HepG2 (cell line): ENCODE data around the gene RECQL5. TPM values are rescaled to one million over a fixed set of nuclear protein-coding genes. Genes with fewer than 3 reads are reported as not detected.
A peak's percentile ranks its signal among the peaks of the same experiment; 100 is the strongest.

Source experiments
- ATAC-seq: fragments of 200-7000 bp; cut with Tn5 transposase; 3 replicates; pipeline ENCODE4 v1.9.1; 2020; ENCODE audit warnings: mild to moderate bottlenecking, moderate library complexity
- BruUV-seq: library from RNA; stranded (reverse); fragments of 400-500 nt; replicated peaks from 2 replicates; lab custom pipeline; 2021; lab: Mats Ljungman, UMichigan
- CTCF ChIA-PET: fragments of 300-600 bp; formaldehyde crosslinking; extraction: SDS; loops from one replicate; lab custom pipeline; 2021; ENCODE audit warnings: low total read pairs, inconsistent platforms, low intra/inter-chr PET ratio; lab: Yijun Ruan, JAX
- POLR2A ChIA-PET: fragments of 350-600 bp; sonication (Branson Sonifier 250); formaldehyde crosslinking; loops from one replicate; lab custom pipeline; 2020; ENCODE audit warnings: antibody characterized with exemption, inconsistent platforms; lab: Yijun Ruan, JAX
- DNase-seq: peaks from one replicate; pipeline ENCODE4 v3.0.0-alpha.2; 2015; ENCODE audit warnings: low spot score
- FAIRE-seq: peaks from 3 replicates; lab custom pipeline; 2011; peaks lifted over from hg19 to GRCh38; lab: Jason Lieb, UNC
- H2AFZ ChIP-seq: one replicate; pipeline ENCODE4 v1.6.1; 2011; ENCODE audit warnings: low read length, inconsistent platforms
- H3K27ac ChIP-seq: fragments of 300-600 bp; 3 replicates; pipeline ENCODE4 v1.8.0; 2011; ENCODE audit warnings: mixed run types, mild to moderate bottlenecking, mixed read lengths, low read length, inconsistent platforms; ENCODE audit not compliant: insufficient read depth; ENCODE audit errors: extremely low read length
- H3K27me3 ChIP-seq, 2 experiments: fragments of 200-600 bp in 1 of 2; 2 replicates in 1 of 2; 3 replicates in 1 of 2; pipeline versions ENCODE4 v1.6.0 to v1.8.0; 2011; ENCODE audit warnings: low read length in 2 of 2, mild to moderate bottlenecking in 2 of 2, moderate library complexity in 2 of 2, inconsistent platforms in 1 of 2; ENCODE audit not compliant: insufficient read depth in 2 of 2, control insufficient read depth in 1 of 2
- H3K36me3 ChIP-seq, 2 experiments: fragments of 200-600 bp in 1 of 2; replicated peaks in 1 of 2; 2 replicates in 1 of 2; 3 replicates in 1 of 2; pipeline versions ENCODE4 v1.5.1 to v1.8.0; 2011; ENCODE audit warnings: low read length in 2 of 2, inconsistent platforms in 1 of 2; ENCODE audit not compliant: insufficient read depth in 2 of 2, control insufficient read depth in 1 of 2
- H3K4me1 ChIP-seq: 2 replicates; pipeline ENCODE4 v1.5.1; 2012; ENCODE audit warnings: low read length, inconsistent platforms; ENCODE audit not compliant: insufficient read depth
- H3K4me2 ChIP-seq: 2 replicates; pipeline ENCODE4 v1.6.0; 2011; ENCODE audit warnings: low read depth, low read length, inconsistent platforms
- H3K4me3 ChIP-seq, 3 experiments: fragments of 200-600 bp in 1 of 3; sonication (generic), shearing (Covaris generic) in 1 of 3; replicated peaks in 1 of 3; 2 replicates each; pipeline ENCODE4 v1.5.1; 2011 to 2016; ENCODE audit warnings: low read length in 3 of 3, inconsistent platforms in 2 of 3, low read depth in 2 of 3, mild to moderate bottlenecking in 2 of 3, control low read depth in 1 of 3, mixed read lengths in 1 of 3; ENCODE audit not compliant: insufficient read depth in 1 of 3
- H3K79me2 ChIP-seq: one replicate; pipeline ENCODE4 v1.6.1; 2011; ENCODE audit warnings: low read length, inconsistent platforms; ENCODE audit not compliant: insufficient read depth
- H3K9ac ChIP-seq: 2 replicates; pipeline ENCODE4 v1.6.0; 2011; ENCODE audit warnings: mild to moderate bottlenecking, low read depth, low read length, inconsistent platforms; ENCODE audit not compliant: insufficient read depth
- H3K9me3 ChIP-seq: 2 replicates; pipeline ENCODE4 v1.5.1; 2012; ENCODE audit warnings: mild to moderate bottlenecking, low read length
- H4K20me1 ChIP-seq: 2 replicates; pipeline ENCODE4 v1.6.0; 2011; ENCODE audit warnings: inconsistent platforms, mild to moderate bottlenecking, low read length, moderate library complexity; ENCODE audit not compliant: insufficient read depth
- ARID4A ChIP-seq: sonication (generic); formaldehyde crosslinking; IDR thresholded peaks from 2 replicates; pipeline ENCODE4 v1.5.0; 2020; ENCODE audit warnings: mild to moderate bottlenecking, missing genetic modification reagents, borderline replicate concordance
- BORCS8-MEF2B ChIP-seq: sonication (generic); formaldehyde crosslinking; IDR thresholded peaks from 2 replicates; pipeline ENCODE4 v1.8.0; 2022; ENCODE audit warnings: mild to moderate bottlenecking, missing genetic modification reagents
- DDIT3 ChIP-seq: sonication (generic); formaldehyde crosslinking; IDR thresholded peaks from 2 replicates; pipeline ENCODE4 v1.4.0; 2020; ENCODE audit warnings: mild to moderate bottlenecking, missing genetic modification reagents
- HNRNPK ChIP-seq: fragments of 200-400 bp; formaldehyde crosslinking; IDR thresholded peaks from 2 replicates; pipeline ENCODE4 v1.6.1; 2018; ENCODE audit warnings: low read length, low read depth, moderate library complexity, mild to moderate bottlenecking; ENCODE audit not compliant: poor library complexity, severe bottlenecking
- NFKBIZ ChIP-seq: IDR thresholded peaks from 2 replicates; pipeline ENCODE4 v1.6.1; 2018; ENCODE audit warnings: missing genetic modification reagents, missing compliant biosample characterization
- POLR2A ChIP-seq, 2 experiments: IDR thresholded peaks; 2 replicates each; pipeline ENCODE4 v1.6.1; 2011; ENCODE audit warnings: low read depth in 2 of 2, low read length in 2 of 2, mild to moderate bottlenecking in 1 of 2, moderate library complexity in 1 of 2; ENCODE audit not compliant: insufficient read depth in 1 of 2
- SRSF1 ChIP-seq: fragments of 200-400 bp; formaldehyde crosslinking; optimal IDR thresholded peaks from 2 replicates; pipeline ENCODE3; 2017; ENCODE audit warnings: mild to moderate bottlenecking, low read depth, low read length, moderate library complexity
- TFE3 ChIP-seq: IDR thresholded peaks from 2 replicates; pipeline ENCODE4 v1.6.1; 2016
- ZFX ChIP-seq: sonication (generic); formaldehyde crosslinking; IDR thresholded peaks from 2 replicates; pipeline ENCODE4 v1.4.0; 2020; ENCODE audit warnings: mild to moderate bottlenecking, low read depth, missing genetic modification reagents, moderate library complexity
- ZNF574 ChIP-seq: sonication (generic); formaldehyde crosslinking; IDR thresholded peaks from 2 replicates; pipeline ENCODE4 v1.4.0; 2020; ENCODE audit warnings: missing genetic modification reagents
- ZNF597 ChIP-seq: sonication (generic); formaldehyde crosslinking; IDR thresholded peaks from 2 replicates; pipeline ENCODE4 v1.5.0; 2020; ENCODE audit warnings: missing genetic modification reagents
- WGBS: methylation state at CpG from one replicate; pipeline ENCODE4 v1.1.6; 2017; ENCODE audit warnings: low lambda C conversion rate; 5-methylcytosine and 5-hydroxymethylcytosine counted together
- in situ Hi-C: cut with HindIII; loops from 2 replicates; pipeline ENCODE4 v1.10.0; 2017; ENCODE audit warnings: low pct_unique_long_range_greater_than_20kb; ENCODE audit not compliant: extremely low pct_ligation_motif_present
- intact Hi-C: fragments of 100-400 bp; cut with micrococcal nuclease; formaldehyde crosslinking; loops from one replicate; pipeline ENCODE4 v1.10.0; 2022; ENCODE audit not compliant: unreplicated experiment
- polyA plus RNA-seq, 8 experiments: library from polyadenylated mRNA; depleted of rRNA in 3 of 8; stranded (reverse) in 7 of 8; unstranded in 1 of 8; fragments of >200 nt; fragmentation: Illumina TruSeq in 4 of 8; extraction: Trizol in 4 of 8; gene quantifications; 2 replicates each; pipeline versions ENCODE4 v1.2.1 to v1.2.3, GENCODE V29; 2011 to 2016; ENCODE audit warnings: low read depth in 4 of 8, missing spikeins in 1 of 8, mixed read lengths in 1 of 8; ENCODE audit not compliant: insufficient read depth in 1 of 8
- total RNA-seq, 5 experiments: library from RNA; depleted of rRNA; stranded (reverse); fragments of >200 nt; fragmentation: Illumina TruSeq; extraction: Trizol; gene quantifications; 2 replicates each; pipeline ENCODE4 v1.2.3, GENCODE V29; 2016; ENCODE audit warnings: low read depth in 1 of 5

The RECQL5 gene
- total and polyA plus RNA-seq, 2 of the 13 experiments (the other 11 are each of a cell fraction or from before 2014, with no cell fraction given) = 27.7 to 32.0 TPM

- DNase-seq = no peak
- POLR2A ChIA-PET = interaction anchor here (1.4 to 3.6 kb wide), 2 partner anchors 13 to 16 kb away, joined by 3 to 16 read pairs; no protein-coding TSS in a partner anchor
- no peaks in the 10 kb centered on the region for H3K79me2 ChIP-seq
- no peak for ATAC-seq
- no peak overlapping the region for H2AFZ ChIP-seq
- no peak overlapping the region for H3K4me3 ChIP-seq
- in situ Hi-C loops = no loop called here
- no peaks in the 10 kb centered on the region for H3K27me3 ChIP-seq
- H3K27ac ChIP-seq = no peak overlapping the region
- H3K4me1 ChIP-seq = peaks cover 6% of the 10 kb centered on the region; the same call in 1 of the 2 replicates
- intact Hi-C loops = no loop called here
- no peak overlapping the region for H3K4me2 ChIP-seq
- no peaks in the 10 kb centered on the region; the same call in 1 of the 2 replicates for H4K20me1 ChIP-seq
- BruUV-seq = no TSS peak
- peak; percentile 11; the same call in 1 of the 2 replicates for TF ChIP-seq BORCS8-MEF2B (CRISPR knock-in tag)
- TF ChIP-seq SRSF1 = no peak
- no peak for TF ChIP-seq ZFX (CRISPR knock-in tag)
- no peak for TF ChIP-seq NFKBIZ (CRISPR knock-in tag)
- TF ChIP-seq TFE3 (CRISPR knock-in tag) = no peak
- TF ChIP-seq ZNF574 (CRISPR knock-in tag) = no peak
- TF ChIP-seq ARID4A (CRISPR knock-in tag) = 0 out of 2 replicates have a peak, but pooled peaks have one; percentile 23
- TF ChIP-seq POLR2A (IDR thresholded peaks at IDR 0.05; ENCODE audit: insufficient read depth in 1 of 2, low read depth in 2 of 2, low read length in 2 of 2) = 0 out of 4 replicates have a peak, but pooled peaks of 1 of the 2 experiments have one; percentile 17
- 0 out of 2 replicates have a peak, but pooled peaks have one; percentile 39 for TF ChIP-seq ZNF597 (CRISPR knock-in tag)
- TF ChIP-seq HNRNPK = no peak
- TF ChIP-seq DDIT3 (CRISPR knock-in tag) = no peak
- TF ChIP-seq, all 625 proteins: peak for 4
- WGBS = 88% methylated on average over 5 of the region's 11 CpGs
- CTCF ChIA-PET = interaction anchor here (0.7 to 1.4 kb wide), 3 partner anchors 8 to 123 kb away, joined by 3 to 5 read pairs (median 4); no protein-coding TSS in a partner anchor
- Histone ChIP-seq H3K9ac (no peak overlapping the region), H3K9me3 (no peaks in the 10 kb centered on the region), H3K36me3 (peaks cover 16 to 18% of the 10 kb centered on the region in 2 experiments; a peak in 4 of 5 replicates)
- FAIRE-seq = no peak
Observed at GRCh38 chr17:75626496-75627038, 40.4 kb downstream of the RECQL5 start.
